GM10266 (cell line): ENCODE measurements around the gene RAX2.

Experiments used
- DNase-seq: peaks from one replicate; pipeline ENCODE4 v3.0.0; 2012; ENCODE audit errors: extremely low spot score
- TF ChIP-seq, protein P1 (sequence below): IDR thresholded peaks from 2 replicates; pipeline ENCODE4 v1.5.1; 2012; ENCODE audit warnings: mild to moderate bottlenecking, low read depth; ENCODE audit not compliant: control insufficient read depth, insufficient read depth; ENCODE audit errors: missing control alignments

RAX2 gene

DNA sequence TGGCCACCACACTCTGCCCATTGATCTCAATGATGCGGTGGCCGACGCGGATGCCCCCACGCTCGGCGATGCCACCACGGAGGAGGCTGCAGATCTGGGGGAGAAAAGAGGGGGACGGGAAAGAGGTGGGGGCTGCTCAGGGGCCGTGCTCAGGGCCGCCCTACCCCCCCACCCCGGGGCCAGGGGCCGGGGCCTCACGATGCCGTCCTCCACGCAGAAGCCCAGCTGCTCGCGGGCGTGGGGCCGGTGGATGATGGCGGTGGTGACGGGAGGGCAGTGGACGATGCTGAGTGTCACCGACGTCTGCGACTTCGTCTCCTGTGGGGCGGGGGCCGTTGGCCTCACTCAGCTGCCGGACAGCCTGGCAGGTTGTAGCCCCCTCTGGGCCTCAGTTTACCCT is 20.8 kb downstream of the RAX2 start:
- no peak for DNase-seq
- TF ChIP-seq, protein P1, sequence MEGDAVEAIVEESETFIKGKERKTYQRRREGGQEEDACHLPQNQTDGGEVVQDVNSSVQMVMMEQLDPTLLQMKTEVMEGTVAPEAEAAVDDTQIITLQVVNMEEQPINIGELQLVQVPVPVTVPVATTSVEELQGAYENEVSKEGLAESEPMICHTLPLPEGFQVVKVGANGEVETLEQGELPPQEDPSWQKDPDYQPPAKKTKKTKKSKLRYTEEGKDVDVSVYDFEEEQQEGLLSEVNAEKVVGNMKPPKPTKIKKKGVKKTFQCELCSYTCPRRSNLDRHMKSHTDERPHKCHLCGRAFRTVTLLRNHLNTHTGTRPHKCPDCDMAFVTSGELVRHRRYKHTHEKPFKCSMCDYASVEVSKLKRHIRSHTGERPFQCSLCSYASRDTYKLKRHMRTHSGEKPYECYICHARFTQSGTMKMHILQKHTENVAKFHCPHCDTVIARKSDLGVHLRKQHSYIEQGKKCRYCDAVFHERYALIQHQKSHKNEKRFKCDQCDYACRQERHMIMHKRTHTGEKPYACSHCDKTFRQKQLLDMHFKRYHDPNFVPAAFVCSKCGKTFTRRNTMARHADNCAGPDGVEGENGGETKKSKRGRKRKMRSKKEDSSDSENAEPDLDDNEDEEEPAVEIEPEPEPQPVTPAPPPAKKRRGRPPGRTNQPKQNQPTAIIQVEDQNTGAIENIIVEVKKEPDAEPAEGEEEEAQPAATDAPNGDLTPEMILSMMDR: no peak

DNA sequence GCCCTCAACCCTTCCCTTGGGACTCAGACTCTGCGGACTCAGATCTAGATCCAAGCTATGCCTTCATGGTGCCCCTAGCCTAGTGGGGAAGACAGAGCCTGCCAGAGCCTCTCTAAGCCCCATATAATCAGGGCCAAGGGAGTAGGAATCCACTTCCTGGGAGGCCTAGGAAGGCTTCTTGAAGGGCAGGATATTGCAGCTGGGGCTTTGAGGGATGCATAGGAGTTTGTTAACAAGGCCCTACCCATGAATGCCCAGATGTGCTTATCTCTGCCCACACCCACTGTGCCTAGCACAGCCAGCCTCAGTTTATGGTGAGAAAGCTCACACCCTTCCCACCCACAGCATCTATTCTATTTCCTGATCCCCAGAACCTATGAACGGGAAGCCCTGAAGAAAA is 21.8 kb downstream of the RAX2 start:
- DNase-seq: no peak
- TF ChIP-seq, protein P1: no peak

DNA sequence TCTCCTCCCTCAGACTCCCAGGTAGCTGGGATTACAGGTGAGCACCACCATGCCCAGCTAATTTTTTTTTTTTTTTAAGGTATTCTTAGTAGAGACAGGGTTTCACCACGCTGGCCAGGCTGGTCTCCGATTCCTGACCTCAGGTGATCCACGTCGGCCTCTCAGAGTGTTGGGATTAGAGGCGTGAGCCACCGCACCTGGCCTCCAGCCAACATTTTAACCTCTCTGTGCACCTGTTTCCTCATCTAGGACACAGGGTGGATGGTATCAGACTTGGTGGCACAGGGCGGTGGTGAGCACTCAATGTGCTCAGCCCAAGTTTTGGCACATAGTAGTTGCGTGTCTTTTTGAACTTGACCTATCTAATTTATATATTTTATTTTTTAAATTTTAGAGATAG is 23.1 kb downstream of the RAX2 start:
- DNase-seq: no peak
- TF ChIP-seq, protein P1: no peak

DNA sequence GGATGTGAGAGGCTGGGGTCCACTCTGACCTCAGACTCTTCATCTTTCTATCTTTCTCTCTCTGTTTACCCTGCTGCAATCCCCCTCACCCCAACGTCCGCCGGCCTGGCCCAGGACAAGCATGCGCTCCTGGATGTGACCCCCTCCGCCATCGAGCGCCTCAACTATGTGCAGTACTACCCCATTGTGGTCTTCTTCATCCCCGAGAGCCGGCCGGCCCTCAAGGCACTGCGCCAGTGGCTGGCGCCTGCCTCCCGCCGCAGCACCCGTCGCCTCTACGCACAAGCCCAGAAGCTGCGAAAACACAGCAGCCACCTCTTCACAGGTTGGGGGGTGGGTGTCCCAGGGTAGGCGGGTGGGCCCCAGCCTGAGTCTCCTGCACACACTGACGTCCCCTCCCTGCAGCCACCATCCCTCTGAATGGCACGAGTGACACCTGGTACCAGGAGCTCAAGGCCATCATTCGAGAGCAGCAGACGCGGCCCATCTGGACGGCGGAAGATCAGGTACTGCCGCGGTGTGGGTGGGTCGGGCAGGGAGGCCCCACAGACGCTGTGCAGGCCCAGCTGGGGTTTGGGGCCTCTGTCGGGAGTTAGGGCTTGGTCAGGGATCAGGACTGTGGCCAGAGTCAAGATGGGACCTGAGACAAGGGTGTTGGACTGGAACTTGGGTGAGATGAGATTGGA is 25.5 kb downstream of the RAX2 start:
- TF ChIP-seq, protein P1: no peak

DNA sequence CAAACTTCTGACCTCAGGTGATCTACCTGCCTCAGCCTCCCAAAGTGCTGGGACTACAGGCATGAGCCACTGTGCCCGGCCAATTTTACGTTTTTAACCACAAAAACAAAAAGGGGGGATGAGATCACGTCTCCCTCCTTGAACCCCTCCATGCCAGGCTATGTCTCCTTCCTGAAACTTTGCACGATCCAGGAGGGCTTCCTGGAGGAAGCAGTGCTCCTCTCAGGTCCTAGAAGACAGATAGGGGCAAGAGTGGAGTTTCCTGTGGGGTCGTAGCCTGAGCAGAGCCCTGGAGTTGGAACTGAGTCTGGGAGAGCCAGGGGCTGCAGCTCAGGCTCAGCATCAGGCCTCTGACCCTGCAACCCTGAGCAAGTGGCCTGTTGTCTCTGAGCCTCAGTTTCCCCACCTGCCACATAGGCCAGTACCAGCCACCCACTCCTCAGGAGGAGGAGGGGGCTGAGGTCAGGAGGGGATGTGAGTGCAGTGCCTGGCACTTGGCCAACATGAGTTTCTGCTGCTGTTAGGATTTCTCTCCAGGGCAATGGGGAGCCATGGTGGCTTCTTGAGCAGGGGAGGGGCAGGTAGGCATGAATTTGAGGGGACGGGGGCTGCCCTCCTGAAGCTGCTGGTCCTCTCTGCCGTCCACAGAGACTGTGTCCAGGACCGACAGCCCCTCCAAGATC is 26.5 kb downstream of the RAX2 start:
- DNase-seq: no peak
- TF ChIP-seq, protein P1: no peak

More for the DNA sequence above, 25.5 kb downstream of the RAX2 start:
- DNase-seq: no peak

DNA sequence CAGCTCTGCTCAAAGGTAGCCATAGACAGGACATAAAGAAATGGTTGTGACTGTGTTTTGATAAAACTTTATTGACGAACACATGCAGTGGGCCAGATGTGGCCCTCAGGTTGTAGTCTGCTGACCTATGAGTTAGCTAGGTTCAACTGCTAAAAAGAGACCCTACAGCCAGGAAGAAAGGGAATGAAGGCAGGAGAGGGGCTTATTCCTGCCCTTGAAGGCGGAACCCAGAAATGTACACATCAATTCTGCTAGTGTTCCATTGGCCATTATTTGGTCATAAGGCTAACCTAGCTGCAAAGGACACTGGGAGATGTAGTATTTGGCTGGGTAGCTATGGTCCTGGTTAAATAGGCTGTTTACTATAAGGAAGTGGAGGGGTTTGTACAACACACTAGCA is 28.5 kb downstream of the RAX2 start:
- no peak for DNase-seq
- TF ChIP-seq, protein P1: no peak

DNA sequence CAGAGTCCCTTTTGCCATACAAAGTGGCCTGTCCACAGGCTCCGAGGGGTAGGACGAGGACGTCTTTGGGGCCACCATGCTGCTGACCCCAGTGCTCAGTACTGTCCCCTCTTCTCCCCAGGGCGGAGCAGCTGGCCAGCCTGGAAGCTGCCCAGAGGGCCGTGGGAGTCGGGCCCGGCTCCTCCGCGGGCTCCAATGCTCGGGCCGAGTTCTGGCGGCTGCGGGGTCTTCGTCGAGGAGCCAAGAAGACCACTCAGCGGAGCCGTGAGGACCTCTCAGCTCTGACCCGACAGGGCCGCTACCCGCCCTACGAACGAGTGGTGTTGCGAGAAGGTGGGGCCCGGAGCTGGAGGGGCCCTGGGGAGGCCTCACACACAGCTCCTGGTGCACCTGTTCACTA is 31.6 kb downstream of the RAX2 start:
- no peak for DNase-seq
- TF ChIP-seq, protein P1: no peak
